GM10248 (cell line): ENCODE data around the gene PKN3.
"Not testable (repeated sequence)": the region's sequence is repeated elsewhere in the genome, so short reads cannot be mapped to it uniquely, and the experiment has no call there.

Experiments
- CTCF ChIA-PET: fragments of 300-600 bp; sonication (Branson Sonifier 250); formaldehyde crosslinking; extraction: SDS; loops from one replicate; lab custom pipeline; 2021; ENCODE audit warnings: antibody characterized with exemption; lab: Yijun Ruan, JAX
- POLR2A ChIA-PET: fragments of 350-650 bp; sonication (Branson Sonifier 250); formaldehyde crosslinking; extraction: SDS; loops from one replicate; lab custom pipeline; 2020; ENCODE audit warnings: antibody characterized with exemption; lab: Yijun Ruan, JAX
- DNase-seq: peaks from one replicate; pipeline ENCODE4 v3.0.0; 2012; ENCODE audit errors: extremely low spot score
- TF ChIP-seq, protein P1 (sequence below): IDR thresholded peaks from 2 replicates; pipeline ENCODE4 v1.5.1; 2012; ENCODE audit warnings: mild to moderate bottlenecking, low read depth; ENCODE audit errors: extremely low read depth, missing control alignments, control extremely low read depth

Gene PKN3

DNA sequence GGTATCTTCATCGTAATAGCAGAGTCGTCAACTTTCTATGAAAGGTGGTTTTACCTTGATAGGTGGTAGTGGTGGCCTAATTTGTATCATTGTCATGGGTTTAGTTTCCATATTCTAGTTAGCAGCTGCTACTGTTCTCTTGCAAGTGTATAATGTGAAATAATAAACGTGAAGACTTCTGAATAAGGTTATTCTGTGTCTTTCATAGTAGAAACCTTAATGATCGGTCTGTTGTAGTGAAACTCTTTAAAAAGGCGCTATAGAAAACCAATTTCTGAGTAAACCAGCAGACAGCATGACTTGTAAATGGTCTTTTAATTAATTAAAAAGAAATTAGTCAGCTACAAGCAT lies 11.6 kb upstream of the PKN3 start:
- POLR2A ChIA-PET, result no interaction called here
- TF ChIP-seq, protein P1, sequence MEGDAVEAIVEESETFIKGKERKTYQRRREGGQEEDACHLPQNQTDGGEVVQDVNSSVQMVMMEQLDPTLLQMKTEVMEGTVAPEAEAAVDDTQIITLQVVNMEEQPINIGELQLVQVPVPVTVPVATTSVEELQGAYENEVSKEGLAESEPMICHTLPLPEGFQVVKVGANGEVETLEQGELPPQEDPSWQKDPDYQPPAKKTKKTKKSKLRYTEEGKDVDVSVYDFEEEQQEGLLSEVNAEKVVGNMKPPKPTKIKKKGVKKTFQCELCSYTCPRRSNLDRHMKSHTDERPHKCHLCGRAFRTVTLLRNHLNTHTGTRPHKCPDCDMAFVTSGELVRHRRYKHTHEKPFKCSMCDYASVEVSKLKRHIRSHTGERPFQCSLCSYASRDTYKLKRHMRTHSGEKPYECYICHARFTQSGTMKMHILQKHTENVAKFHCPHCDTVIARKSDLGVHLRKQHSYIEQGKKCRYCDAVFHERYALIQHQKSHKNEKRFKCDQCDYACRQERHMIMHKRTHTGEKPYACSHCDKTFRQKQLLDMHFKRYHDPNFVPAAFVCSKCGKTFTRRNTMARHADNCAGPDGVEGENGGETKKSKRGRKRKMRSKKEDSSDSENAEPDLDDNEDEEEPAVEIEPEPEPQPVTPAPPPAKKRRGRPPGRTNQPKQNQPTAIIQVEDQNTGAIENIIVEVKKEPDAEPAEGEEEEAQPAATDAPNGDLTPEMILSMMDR, result no peak
- no peak for DNase-seq
- CTCF ChIA-PET, result interaction anchor here (2.4 to 4.4 kb wide), 2 partner anchors 10 to 11 kb away, joined by 10 to 33 read pairs; partner anchors contain the start of gene PKN3

DNA sequence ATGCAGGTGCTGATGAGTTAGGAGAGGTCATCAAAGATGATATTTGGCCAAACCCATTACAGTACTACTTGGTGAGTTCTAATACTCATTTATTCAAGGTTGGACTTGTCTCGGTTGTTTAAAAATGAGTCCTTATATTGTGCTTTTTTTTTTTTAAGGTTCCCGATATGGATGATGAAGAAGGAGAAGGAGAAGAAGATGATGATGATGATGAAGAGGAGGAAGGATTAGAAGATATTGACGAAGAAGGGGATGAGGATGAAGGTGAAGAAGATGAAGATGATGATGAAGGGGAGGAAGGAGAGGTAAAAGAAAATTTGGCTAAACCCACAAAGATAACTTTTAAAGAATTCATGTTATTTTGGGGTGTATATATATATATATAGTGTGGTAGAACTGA lies 8.6 kb upstream of the PKN3 start:
- POLR2A ChIA-PET, DNase-seq: not testable (repeated sequence)
- CTCF ChIA-PET, result interaction anchor here (1.2 to 4.4 kb wide), 2 partner anchors 8 to 10 kb away, joined by 3 to 33 read pairs; partner anchors contain the start of gene PKN3

DNA sequence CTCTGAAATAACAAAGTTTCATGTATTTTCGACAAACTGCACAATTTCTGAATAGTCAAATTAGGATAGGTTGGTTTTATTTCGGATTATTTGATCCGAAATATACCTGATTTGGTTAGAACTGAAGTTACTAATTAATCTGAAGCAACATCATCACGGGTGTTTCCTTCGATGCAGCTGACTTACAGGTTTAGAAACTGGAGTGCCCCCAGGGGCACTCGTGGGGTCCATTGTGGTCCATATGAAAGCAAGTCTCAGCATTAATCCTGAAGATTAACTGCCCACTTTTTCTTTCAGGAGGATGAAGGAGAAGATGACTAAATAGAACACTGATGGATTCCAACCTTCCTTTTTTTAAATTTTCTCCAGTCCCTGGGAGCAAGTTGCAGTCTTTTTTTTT lies 8.0 kb upstream of the PKN3 start:
- TF ChIP-seq, protein P1, result no peak
- POLR2A ChIA-PET, result no interaction called here
- DNase-seq, result no peak
- CTCF ChIA-PET, result interaction anchor here (1.2 kb wide), 1 partner anchor 10 kb away, joined by 3 read pairs; no protein-coding TSS in a partner anchor

DNA sequence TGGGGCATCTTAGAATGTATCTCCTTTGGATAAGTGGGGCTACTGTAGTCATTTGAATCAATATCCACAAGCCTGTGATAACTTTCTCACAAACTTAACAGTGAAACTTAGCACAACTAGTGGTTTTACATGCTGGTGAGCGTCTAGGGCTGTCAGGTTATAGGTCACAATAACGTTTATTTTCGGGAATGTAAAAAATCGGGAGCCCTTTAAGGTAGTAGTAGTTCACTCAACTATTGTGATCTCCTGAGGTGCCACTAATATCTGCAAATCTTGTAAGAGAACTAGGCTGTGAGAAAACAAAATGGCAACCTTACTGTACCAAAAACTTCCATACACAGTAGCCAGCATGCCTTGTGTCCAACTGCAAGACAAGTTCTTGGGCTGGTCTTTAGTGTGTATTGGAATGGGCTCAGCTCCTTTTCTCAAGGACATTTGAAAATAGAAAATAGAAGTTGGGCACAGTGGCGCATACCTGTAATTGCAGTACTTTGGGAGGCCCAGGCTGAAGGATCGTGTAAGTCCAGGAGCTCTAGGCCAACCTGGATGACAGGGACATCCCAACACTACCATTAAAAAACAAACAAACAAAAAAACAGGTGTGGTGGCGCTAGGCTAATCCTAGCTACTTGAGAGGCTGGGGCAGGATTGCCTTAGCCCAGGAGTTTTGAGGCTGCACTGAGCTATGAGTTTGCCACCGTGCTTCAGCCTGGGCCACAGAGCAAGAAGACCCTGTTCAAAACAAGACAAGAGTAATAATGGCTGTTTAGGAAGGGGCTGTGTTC lies 5.2 kb upstream of the PKN3 start:
- TF ChIP-seq, protein P1, result no peak
- CTCF ChIA-PET, result interaction anchor here (1.0 to 1.3 kb wide), 4 partner anchors 12 to 402 kb away, joined by 3 to 4 read pairs (median 3); no protein-coding TSS in a partner anchor
- POLR2A ChIA-PET, result interaction anchor here (0.7 to 1.3 kb wide), 3 partner anchors 9 to 27 kb away, joined by 3 to 6 read pairs (median 3); no protein-coding TSS in a partner anchor
- no peak for DNase-seq

DNA sequence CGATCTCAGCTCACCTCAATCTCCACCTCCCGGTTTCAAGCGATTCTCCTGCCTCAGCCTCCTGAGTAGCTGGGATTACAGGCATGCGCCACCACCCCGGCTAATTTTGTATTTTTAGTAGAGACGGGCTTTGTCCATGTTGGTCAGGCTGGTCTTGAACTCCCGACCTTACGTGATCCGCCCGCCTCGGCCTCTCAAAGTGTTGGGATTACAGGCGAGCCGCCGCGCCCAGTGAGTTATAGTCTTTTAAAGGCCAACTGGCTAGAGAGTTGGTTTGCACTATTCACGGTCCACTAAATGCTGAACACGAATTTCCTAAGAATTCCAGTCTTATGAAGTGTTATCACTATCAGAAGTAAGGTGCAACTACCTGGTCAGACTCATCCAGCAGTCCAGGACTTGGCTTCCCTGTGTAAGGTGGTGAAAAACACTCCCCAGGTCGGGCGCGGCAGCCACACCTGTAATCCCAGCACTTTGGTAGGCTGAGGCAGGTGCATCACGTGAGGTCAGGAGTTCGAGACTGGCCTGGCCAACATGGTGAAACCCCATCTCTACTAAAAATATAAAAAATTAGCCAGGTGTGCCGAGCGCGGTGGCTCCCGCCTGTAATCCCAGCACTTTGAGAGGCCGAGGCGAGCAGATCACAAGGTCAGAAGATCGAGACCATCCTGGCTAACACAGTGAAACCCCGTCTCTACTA lies 3.1 kb upstream of the PKN3 start:
- CTCF ChIA-PET, DNase-seq, POLR2A ChIA-PET: not testable (repeated sequence)

DNA sequence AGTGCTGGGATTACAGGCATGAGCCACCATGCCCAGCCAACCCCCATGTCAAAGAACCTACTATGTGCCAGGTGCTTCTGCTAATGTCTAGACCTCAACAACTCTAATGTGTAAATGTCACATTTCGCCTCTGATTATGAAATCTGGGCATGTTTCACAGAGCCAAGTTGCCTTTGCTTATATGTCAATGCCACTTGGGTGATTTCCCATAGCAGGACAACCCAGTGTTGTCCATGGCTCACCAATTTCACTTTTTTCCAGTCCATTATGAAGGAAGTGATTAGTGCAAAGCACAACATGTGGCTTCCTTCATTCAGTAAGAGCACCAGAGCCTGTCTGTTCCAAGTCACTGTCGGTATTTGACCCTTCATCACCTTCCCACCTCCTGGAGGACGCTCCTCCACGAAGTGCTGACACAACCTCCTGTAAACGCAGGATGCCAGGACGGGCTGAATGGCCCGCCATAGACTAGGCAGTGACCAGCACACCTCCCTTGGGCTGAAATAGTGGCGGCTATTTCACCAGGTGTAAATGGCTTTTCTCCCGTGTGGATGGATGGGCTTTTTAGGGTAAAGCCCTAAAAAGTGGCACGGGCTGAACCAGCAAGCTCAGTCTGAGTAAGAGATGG lies 962 bp upstream of the PKN3 start:
- POLR2A ChIA-PET, result interaction anchor here (1.0 to 1.2 kb wide), 3 partner anchors 16 to 76 kb away, joined by 3 to 8 read pairs (median 4); no protein-coding TSS in a partner anchor
- TF ChIP-seq, protein P1, result no peak
- DNase-seq, result no peak
- CTCF ChIA-PET, result interaction anchor here (1.0 to 1.6 kb wide), 12 partner anchors 9 to 515 kb away, joined by 3 to 33 read pairs (median 4); no protein-coding TSS in a partner anchor

DNA sequence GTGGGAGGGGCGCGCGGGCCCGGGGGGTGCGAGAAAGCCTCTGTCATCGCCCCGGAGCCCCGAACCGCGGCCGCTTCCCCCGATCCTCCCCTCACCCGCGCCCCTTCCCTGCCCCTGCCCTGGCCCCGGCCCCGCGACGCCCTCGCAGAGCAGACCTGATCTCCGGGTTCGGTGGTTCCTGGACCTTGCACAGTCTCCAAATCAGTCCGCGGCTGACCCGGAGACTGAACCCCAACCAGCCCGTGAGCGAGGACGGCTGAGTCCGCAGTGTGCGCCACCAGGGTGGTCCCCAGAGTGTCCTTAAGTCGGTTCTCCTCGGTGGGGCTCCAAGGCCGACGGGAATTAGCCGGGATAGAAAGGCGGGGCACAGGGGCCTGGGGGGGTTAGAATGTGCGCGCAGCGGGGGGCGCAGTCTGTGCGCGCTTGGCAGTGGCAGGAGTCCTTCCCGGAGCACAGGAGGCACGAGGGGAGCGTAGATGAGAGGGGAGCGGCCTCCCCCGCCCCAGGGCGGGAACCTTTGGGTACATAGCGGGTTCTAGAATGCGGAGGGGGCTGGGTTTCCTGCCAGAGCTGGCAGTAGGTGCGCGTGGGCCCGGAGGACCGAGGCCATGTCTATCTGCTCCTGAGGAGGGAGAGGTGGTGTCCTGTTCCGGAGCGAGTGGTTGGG lies 779 bp downstream of the PKN3 start:
- TF ChIP-seq, protein P1, result no peak
- peak; percentile 68 for DNase-seq
- POLR2A ChIA-PET, result no interaction called here

More for the DNA sequence above, 779 bp downstream of the PKN3 start:
- CTCF ChIA-PET, result interaction anchor here (0.6 kb wide), 1 partner anchor 11 kb away, joined by 3 read pairs; no protein-coding TSS in a partner anchor
